GM21367 (cell line): ENCODE measurements around the gene PODXL2.

Experiments used
- ATAC-seq: cut with Tn5 transposase; IDR thresholded peaks from one replicate; pipeline ENCODE4 v1.9.1; 2021; ENCODE audit not compliant: unreplicated experiment

PODXL2 gene

GRCh38 chr3:127628788-127629466 is at the start of gene PODXL2:
TSS of gene PODXL2 (plus strand) at chr3:127629185. CDS start at chr3:127629220, 35 bp downstream.
- no peak for ATAC-seq

- ATAC-seq, result no peak
These were observed 48.5 kb upstream of the PODXL2 start for GRCh38 chr3:127580327-127581060.

GRCh38 chr3:127584734-127585133 is 44.3 kb upstream of the PODXL2 start:
- ATAC-seq, result no peak

GRCh38 chr3:127585163-127585812 is 43.7 kb upstream of the PODXL2 start:
- ATAC-seq, result no peak

- ATAC-seq, result no peak
These were observed 43.1 kb upstream of the PODXL2 start for GRCh38 chr3:127585813-127586413.

- no peak for ATAC-seq
These were observed 41.1 kb upstream of the PODXL2 start for GRCh38 chr3:127587876-127588275.

- no peak for ATAC-seq
These were observed 40.0 kb upstream of the PODXL2 start for GRCh38 chr3:127588806-127589577.

- no peak for ATAC-seq
These were observed 39.2 kb upstream of the PODXL2 start for GRCh38 chr3:127589600-127590281.

- ATAC-seq, result peak; percentile 24
These were observed 38.7 kb upstream of the PODXL2 start for GRCh38 chr3:127590282-127590592.

- peak; percentile 60 for ATAC-seq
These were observed 38.2 kb upstream of the PODXL2 start, which contains the start of gene TPRA1 for GRCh38 chr3:127590593-127591465. TSS of gene TPRA1 (minus strand) at chr3:127590733. CDS start at chr3:127580146, 10,587 bp downstream.

- ATAC-seq, result no peak
These were observed 35.8 kb upstream of the PODXL2 start for GRCh38 chr3:127593178-127593577.

- ATAC-seq, result no peak
These were observed 33.7 kb upstream of the PODXL2 start for GRCh38 chr3:127595303-127595702.

GRCh38 chr3:127597020-127597771 is 31.8 kb upstream of the PODXL2 start:
- ATAC-seq, result no peak

GRCh38 chr3:127598841-127599570 is 30.0 kb upstream of the PODXL2 start:
- ATAC-seq, result no peak

- no peak for ATAC-seq
These were observed 28.1 kb upstream of the PODXL2 start for GRCh38 chr3:127600749-127601456.

GRCh38 chr3:127604035-127604434 is 24.9 kb upstream of the PODXL2 start:
- no peak for ATAC-seq

GRCh38 chr3:127604546-127605165 is 24.3 kb upstream of the PODXL2 start:
- ATAC-seq, result no peak
